SK-N-SH (cell line): ENCODE data around the gene A1CF.

Experiments used
- CTCF ChIP-seq: fragments of 200-600 bp; sonication (generic); IDR thresholded peaks from 2 replicates; pipeline ENCODE4 v1.6.1; 2017; ENCODE audit warnings: antibody characterized with exemption, mild to moderate bottlenecking, moderate library complexity
- EZH2phosphoT487 ChIP-seq: fragments of 200-600 bp; sonication (generic); IDR thresholded peaks from 2 replicates; pipeline ENCODE4 v1.6.1; 2017; ENCODE audit warnings: low read depth, mixed run types, mild to moderate bottlenecking, antibody characterized with exemption, moderate library complexity, borderline replicate concordance
- GABPA ChIP-seq: IDR thresholded peaks from 2 replicates; pipeline ENCODE4 v1.4.0; 2012; ENCODE audit warnings: low read depth, mild to moderate bottlenecking
- NFIC ChIP-seq: IDR thresholded peaks from 2 replicates; pipeline ENCODE4 v1.4.0; 2012; ENCODE audit warnings: borderline replicate concordance
- RAD21 ChIP-seq: IDR thresholded peaks from 2 replicates; pipeline ENCODE4 v1.6.1; 2012; ENCODE audit warnings: mild to moderate bottlenecking, low read length
- REST ChIP-seq: IDR thresholded peaks from 2 replicates; pipeline ENCODE4 v1.6.1; 2012; ENCODE audit warnings: mild to moderate bottlenecking, low read depth, low read length, moderate library complexity
- TCF12 ChIP-seq: IDR thresholded peaks from 2 replicates; pipeline ENCODE4 v1.4.0; 2012
- USF2 ChIP-seq: fragments of 150-350 bp; IDR thresholded peaks from 2 replicates; pipeline ENCODE4 v1.6.1; 2017; ENCODE audit warnings: antibody characterized with exemption, low read length, low read depth, borderline replicate concordance
- YY1 ChIP-seq: IDR thresholded peaks from 2 replicates; pipeline ENCODE4 v1.4.0; 2012; ENCODE audit warnings: low read depth, mild to moderate bottlenecking

- TF ChIP-seq CTCF (no peak), REST (no peak), YY1 (no peak), RAD21 (no peak), USF2 (no peak), NFIC (no peak), EZH2phosphoT487 (no peak), GABPA (no peak), TCF12 (no peak)
These were observed 30.4 kb downstream of the A1CF start for GRCh38 chr10:50855015-50855414.
